ENCODE data around the gene GFER.

GFER gene

DNA sequence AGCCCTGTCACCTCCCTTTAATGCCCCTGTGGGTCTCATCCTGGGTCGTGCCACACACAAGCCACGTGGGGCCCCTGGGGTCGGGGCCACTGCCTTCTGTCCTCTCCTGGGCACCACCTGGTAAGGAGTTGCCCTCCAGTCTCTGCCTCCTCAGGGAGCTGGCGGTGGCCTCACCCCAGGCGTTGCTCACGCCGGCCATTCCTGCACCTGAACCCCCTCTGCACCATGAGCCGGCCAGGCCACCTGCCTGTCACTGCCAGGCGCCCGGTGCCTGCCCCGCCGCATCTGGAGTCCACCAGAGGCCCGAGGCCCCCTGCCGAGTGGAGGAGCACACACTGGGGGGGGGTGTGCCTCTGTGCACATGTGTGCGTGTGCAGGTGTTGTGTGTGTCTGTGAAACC, 53.1 kb downstream of the GFER start:
- no peak for TF ChIP-seq ZFX (IDR thresholded peaks at IDR 0.05)
- TF ChIP-seq, protein P1, sequence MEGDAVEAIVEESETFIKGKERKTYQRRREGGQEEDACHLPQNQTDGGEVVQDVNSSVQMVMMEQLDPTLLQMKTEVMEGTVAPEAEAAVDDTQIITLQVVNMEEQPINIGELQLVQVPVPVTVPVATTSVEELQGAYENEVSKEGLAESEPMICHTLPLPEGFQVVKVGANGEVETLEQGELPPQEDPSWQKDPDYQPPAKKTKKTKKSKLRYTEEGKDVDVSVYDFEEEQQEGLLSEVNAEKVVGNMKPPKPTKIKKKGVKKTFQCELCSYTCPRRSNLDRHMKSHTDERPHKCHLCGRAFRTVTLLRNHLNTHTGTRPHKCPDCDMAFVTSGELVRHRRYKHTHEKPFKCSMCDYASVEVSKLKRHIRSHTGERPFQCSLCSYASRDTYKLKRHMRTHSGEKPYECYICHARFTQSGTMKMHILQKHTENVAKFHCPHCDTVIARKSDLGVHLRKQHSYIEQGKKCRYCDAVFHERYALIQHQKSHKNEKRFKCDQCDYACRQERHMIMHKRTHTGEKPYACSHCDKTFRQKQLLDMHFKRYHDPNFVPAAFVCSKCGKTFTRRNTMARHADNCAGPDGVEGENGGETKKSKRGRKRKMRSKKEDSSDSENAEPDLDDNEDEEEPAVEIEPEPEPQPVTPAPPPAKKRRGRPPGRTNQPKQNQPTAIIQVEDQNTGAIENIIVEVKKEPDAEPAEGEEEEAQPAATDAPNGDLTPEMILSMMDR (conservative IDR thresholded peaks at IDR 0.05) = no peak
- H3K27ac ChIP-seq = no peak overlapping the region

All from C4-2B (cell line).